Measurements from ENCODE around the gene CDKAL1. TPM values are rescaled to one million over a fixed set of nuclear protein-coding genes. Genes with fewer than 3 reads are reported as not detected.
"Not testable (repeated sequence)": the region's sequence is repeated elsewhere in the genome, so short reads cannot be mapped to it uniquely, and the experiment has no call there.

CDKAL1 gene
- total RNA-seq, 1 donor from 2014 or later, result 9.1 TPM

DNA sequence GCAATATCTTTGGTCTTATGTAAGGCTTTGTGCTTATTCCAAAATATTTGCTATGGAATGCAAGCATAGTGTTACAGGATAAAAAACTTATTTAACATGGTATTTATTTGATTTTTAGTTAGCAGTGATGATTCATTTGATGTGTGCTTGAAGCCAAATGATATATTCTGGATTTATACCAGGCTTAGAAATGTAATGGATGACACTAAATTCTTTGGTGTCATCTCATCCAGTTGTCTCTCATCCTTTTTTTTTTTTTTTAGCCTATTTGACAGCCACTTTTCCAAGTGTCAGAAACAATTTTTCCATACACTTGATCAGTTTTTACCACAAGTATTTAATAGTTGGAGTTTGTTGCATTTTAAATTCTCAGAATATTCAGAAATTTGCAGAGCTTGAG lies 515.3 kb downstream of the CDKAL1 start:
- intact Hi-C loops (cut with micrococcal nuclease), result no loop called here
- no peak overlapping the region for H3K4me3 ChIP-seq
- DNase-seq, result no peak
- H3K9me3 ChIP-seq (replicated peaks), result no peaks in the 10 kb centered on the region
- no peaks in the 10 kb centered on the region for H3K36me3 ChIP-seq
- no peak overlapping the region for H3K27ac ChIP-seq (replicated peaks)
- H3K27me3 ChIP-seq (ENCODE audit: low read depth), result no peaks in the 10 kb centered on the region
- peaks cover 9% of the 10 kb centered on the region for H3K4me1 ChIP-seq
- TF ChIP-seq, protein P1, sequence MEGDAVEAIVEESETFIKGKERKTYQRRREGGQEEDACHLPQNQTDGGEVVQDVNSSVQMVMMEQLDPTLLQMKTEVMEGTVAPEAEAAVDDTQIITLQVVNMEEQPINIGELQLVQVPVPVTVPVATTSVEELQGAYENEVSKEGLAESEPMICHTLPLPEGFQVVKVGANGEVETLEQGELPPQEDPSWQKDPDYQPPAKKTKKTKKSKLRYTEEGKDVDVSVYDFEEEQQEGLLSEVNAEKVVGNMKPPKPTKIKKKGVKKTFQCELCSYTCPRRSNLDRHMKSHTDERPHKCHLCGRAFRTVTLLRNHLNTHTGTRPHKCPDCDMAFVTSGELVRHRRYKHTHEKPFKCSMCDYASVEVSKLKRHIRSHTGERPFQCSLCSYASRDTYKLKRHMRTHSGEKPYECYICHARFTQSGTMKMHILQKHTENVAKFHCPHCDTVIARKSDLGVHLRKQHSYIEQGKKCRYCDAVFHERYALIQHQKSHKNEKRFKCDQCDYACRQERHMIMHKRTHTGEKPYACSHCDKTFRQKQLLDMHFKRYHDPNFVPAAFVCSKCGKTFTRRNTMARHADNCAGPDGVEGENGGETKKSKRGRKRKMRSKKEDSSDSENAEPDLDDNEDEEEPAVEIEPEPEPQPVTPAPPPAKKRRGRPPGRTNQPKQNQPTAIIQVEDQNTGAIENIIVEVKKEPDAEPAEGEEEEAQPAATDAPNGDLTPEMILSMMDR (IDR thresholded peaks at IDR 0.05; ENCODE audit: borderline replicate concordance), result no peak

DNA sequence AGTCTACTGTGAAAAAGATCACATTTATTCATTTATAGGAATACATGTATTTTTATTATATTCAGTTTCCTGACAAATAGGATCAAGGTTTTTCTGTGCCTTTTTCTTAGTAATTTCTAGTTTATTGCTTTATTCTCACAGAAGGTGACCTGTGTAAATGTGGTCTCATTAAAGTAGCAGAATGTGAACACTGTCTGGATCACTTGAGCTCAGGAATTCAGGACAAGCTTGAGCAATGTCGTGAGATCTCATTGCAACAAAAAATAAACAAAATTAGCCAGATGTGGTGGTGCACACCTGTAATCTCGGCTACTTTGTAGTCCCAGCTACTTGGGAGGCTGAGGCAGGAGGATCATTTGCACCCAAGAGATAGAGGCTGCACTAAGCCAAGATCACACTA lies 516.7 kb downstream of the CDKAL1 start:
- Histone ChIP-seq H3K4me3 (no peak overlapping the region), H3K27me3 (ENCODE audit: low read depth) (no peaks in the 10 kb centered on the region), H3K27ac (replicated peaks) (no peak overlapping the region), H3K36me3 (no peaks in the 10 kb centered on the region), H3K9me3 (replicated peaks) (peaks cover 6% of the 10 kb centered on the region), H3K4me1 (peaks cover 6% of the 10 kb centered on the region)
- TF ChIP-seq, protein P1 (IDR thresholded peaks at IDR 0.05; ENCODE audit: borderline replicate concordance), result no peak
- intact Hi-C loops (cut with micrococcal nuclease), result no loop called here
- DNase-seq, result no peak

DNA sequence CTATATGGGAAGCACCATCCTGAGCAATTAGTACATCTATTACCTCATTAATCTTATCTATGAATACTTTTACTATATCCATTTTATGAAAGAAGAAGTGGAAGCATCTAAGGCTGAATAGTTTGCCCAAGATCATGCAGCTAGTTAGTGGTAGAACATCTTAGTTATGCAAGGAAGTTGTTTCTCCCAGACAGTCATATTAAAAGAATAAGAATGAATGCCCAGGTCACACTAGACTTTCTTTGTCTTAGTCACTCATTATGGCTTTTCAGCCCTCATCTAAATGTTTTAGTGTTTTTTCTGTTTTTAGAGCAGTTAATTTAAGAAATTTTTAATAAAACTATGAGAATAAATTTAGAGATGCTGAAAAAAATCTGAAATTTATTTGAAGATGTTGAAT lies 517.5 kb downstream of the CDKAL1 start:
- Histone ChIP-seq H3K4me1 (no peaks in the 10 kb centered on the region), H3K27ac (replicated peaks) (no peak overlapping the region), H3K36me3 (no peaks in the 10 kb centered on the region), H3K9me3 (replicated peaks) (peaks cover 10% of the 10 kb centered on the region), H3K4me3 (no peak overlapping the region), H3K27me3 (ENCODE audit: low read depth) (no peaks in the 10 kb centered on the region)
- TF ChIP-seq, protein P1 (IDR thresholded peaks at IDR 0.05; ENCODE audit: borderline replicate concordance), result no peak
- DNase-seq, result no peak
- intact Hi-C loops (cut with micrococcal nuclease), result no loop called here

DNA sequence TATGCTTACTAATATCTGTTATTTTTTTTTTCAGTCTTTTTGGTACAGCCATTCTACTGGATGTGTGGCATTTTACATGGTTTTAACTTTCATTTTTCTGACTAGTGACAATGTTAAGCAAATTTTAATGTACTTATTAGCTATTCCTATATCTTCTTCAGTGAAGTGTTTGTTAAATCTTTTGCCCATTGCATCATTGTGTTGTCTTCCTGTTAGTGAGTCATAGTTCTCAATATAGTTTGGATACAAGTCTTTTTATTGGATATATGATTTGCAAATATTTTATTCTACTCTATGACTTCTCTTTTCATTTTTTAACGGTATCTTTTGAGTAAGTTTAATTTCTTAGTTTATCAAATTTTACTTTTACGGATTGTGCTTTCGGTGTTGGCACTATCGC lies 519.4 kb downstream of the CDKAL1 start:
- TF ChIP-seq, protein P1 (IDR thresholded peaks at IDR 0.05; ENCODE audit: borderline replicate concordance), result no peak
- H3K27me3 ChIP-seq (ENCODE audit: low read depth), result no peaks in the 10 kb centered on the region
- intact Hi-C loops (cut with micrococcal nuclease), result no loop called here
- no peak overlapping the region for H3K27ac ChIP-seq (replicated peaks)
- DNase-seq, result no peak
- no peaks in the 10 kb centered on the region for H3K4me1 ChIP-seq
- H3K36me3 ChIP-seq, result peaks cover 11% of the 10 kb centered on the region
- H3K9me3 ChIP-seq (replicated peaks), result peaks cover 28% of the 10 kb centered on the region
- no peak overlapping the region for H3K4me3 ChIP-seq

DNA sequence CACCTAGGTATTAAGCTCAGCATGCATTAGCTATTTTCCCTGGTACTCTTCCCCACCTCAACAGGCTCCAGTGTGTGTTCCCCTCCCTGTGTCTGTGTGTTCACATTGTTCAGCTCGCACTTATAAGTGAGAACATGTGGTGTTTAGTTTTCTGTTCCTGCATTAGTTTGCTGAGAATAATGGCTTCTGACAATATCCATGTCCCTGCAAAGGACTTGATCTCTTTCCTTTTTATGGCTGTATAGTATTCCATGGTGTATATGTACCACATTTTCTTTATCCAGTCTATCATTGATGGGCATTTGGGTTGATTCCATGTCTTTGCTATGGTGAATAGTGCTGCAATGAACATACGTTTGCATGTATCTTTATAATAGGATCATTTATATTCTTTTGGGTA lies 521.2 kb downstream of the CDKAL1 start:
- DNase-seq; H3K27me3 ChIP-seq (ENCODE audit: low read depth); H3K4me1 ChIP-seq; H3K27ac ChIP-seq (replicated peaks); H3K4me3 ChIP-seq; intact Hi-C loops (cut with micrococcal nuclease): not testable (repeated sequence)
- H3K36me3 ChIP-seq, result peaks cover 19% of the 10 kb centered on the region
- peaks cover 47% of the 10 kb centered on the region for H3K9me3 ChIP-seq (replicated peaks)

DNA sequence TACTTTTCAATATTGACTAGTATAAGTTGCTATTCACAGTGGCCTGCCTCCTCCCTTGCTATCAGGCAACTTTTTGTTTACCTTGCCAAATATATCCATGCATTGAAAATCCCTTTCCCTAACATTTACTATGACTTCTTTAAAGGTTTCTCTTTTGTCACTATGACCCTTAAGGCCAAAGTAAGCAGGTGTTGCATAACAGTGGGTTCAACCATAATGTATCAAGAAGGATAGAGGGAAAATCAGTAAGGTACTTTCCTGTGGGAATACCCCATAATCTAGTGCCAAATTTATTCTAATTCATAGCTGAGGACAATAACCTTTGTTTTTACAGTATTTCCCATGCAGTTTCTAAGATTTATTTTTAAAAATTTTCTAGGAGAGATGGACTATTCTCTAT lies 527.6 kb downstream of the CDKAL1 start:
- intact Hi-C loops (cut with micrococcal nuclease), result no loop called here

More for the DNA sequence above, 527.6 kb downstream of the CDKAL1 start:
- Histone ChIP-seq H3K4me3 (no peak overlapping the region), H3K36me3 (peaks cover 26% of the 10 kb centered on the region), H3K9me3 (replicated peaks) (peaks cover 40% of the 10 kb centered on the region), H3K4me1 (no peaks in the 10 kb centered on the region), H3K27ac (replicated peaks) (no peak overlapping the region), H3K27me3 (ENCODE audit: low read depth) (no peaks in the 10 kb centered on the region)
- DNase-seq, result no peak
- TF ChIP-seq, protein P1 (IDR thresholded peaks at IDR 0.05; ENCODE audit: borderline replicate concordance), result no peak
